ENCODE data around the gene PER2.

GRCh38 chr2:238225121-238225520 lies 63.3 kb downstream of the PER2 start:
- no peak for TF ChIP-seq CTCF (IDR thresholded peaks at IDR 0.05)
- TF ChIP-seq POLR2A (IDR thresholded peaks at IDR 0.05): no peak
